Activated naive CD8-positive, alpha-beta T cell treated with anti-CD3 and anti-CD28 coated beads, Interleukin-2, amount 50 U/mL, for 16 hours (primary cell): ENCODE results near the gene UCMA.
"Not testable (repeated sequence)": the region's sequence is repeated elsewhere in the genome, so short reads cannot be mapped to it uniquely, and the experiment has no call there.

Experiments used
- DNase-seq: peaks from one replicate; pipeline ENCODE4 v3.0.0-alpha.2; 2020; ENCODE audit warnings: low read depth, low spot score

The UCMA gene, protein sequence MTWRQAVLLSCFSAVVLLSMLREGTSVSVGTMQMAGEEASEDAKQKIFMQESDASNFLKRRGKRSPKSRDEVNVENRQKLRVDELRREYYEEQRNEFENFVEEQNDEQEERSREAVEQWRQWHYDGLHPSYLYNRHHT

GRCh38 chr10:13234172-13234571 is at the start of gene UCMA:
UCMA (minus strand) TSS chr10:13234374; CDS start chr10:13234258, 116 bp downstream.
- no peak for DNase-seq

- not testable (repeated sequence) for DNase-seq
Measured at GRCh38 chr10:13282348-13282747, 48.2 kb upstream of the UCMA start.

- no peak for DNase-seq
Measured at GRCh38 chr10:13276749-13277365, 42.7 kb upstream of the UCMA start.

GRCh38 chr10:13276146-13276545 is 42.0 kb upstream of the UCMA start:
- not testable (repeated sequence) for DNase-seq

- no peak for DNase-seq
Measured at GRCh38 chr10:13272164-13272571, 38.0 kb upstream of the UCMA start.

DNA sequence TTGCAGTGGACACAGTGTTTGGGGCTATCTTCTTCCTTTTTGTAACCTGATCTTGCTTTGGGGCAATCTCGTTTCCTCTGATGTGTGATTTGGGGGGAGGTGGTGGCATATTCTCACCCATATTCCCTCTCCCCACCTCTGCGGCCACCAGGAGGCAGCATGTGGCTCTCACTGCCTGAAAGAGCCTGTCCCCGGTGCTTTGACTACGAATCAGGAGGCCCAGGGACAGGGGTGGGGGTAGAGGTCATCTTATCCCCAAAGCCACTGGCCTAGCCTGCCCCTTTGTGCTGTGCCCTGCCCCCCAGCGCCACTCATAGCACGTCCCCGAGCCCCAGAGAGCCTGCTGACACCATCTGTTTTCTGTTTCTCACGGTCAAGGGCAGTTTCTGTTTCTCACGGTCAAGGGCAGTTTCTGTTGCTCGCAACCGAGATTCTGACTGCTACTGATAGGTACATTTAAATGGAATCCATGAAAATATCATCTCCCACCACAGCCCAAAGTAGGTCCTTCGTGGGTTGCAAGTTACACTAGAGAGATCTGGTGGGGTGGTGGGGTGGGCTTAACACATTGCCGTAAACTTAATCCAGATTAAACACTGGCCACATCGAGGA is 37.5 kb upstream of the UCMA start:
- no peak for DNase-seq

DNA sequence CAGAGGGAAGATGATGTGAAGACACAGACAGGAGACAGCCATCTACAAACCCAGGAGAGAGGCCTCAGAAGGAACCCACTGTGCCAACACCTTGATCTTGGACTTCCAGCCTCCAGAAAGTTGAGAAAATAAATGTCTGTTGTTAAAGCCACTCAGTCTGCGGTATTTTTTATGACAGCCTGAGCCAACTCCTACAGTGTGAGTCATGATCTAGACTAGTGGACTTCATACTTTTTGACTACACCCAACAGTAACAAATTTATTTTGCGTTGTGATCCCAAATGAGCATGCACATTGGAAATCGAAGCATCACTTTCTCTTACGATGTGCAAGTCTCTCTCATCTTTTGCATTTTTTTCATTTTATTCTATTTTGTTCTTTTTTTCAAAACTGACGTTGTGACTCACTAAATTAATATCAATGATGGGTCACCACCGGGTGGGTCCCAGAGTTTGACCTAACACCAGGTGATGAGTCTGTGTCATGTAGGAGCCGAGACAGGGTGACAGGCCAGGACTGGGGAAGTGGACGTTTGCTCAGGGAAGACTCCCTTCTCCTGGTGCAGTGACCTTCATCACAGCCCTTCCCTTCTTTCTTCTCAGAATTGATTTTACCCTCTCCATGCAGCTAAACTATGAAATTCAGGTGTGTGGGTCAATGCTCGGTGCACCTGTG is 36.8 kb upstream of the UCMA start:
- no peak for DNase-seq

- DNase-seq, result no peak
Measured at GRCh38 chr10:13268841-13269240, 34.7 kb upstream of the UCMA start.

GRCh38 chr10:13268310-13268709 is 34.1 kb upstream of the UCMA start:
- DNase-seq, result no peak

DNA sequence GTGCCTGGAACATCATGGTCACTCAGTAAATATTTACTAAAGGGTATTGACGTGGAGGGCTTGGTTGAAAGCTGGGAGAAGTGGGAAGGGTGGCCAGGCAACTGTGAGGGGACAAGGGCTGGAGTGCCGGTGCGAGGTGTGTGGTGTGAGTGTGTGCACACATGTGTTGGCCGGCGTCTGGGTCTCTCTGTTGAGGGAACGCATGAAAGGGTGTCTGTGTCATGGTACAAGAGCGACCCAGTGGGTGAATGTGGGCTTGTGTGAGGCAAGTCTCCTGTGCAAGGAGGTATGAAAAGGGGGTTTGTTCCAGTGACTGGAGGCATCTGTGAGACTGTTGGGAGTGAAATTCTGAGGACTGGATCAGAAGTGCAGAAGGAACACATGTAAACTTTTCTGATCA is 29.4 kb upstream of the UCMA start:
- DNase-seq, result no peak

DNA sequence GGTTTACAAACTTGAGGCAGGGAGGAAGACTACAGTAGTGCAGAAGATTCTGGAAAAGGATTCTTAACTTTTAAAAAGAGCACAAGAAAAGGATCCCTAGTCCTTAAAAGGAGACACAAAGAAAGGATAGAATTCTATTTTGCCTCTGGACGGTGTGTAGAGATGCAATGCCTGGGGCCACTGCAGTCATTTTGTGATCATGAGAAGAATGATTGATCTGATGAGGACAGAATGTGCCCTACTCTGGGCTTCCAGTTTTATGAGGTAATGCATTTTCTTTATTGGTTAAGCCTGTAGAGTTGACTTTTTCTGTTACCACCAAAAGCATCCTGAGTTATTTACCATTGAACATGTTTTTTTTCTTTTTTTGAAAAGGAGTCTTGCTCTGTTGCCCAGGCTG is 28.3 kb upstream of the UCMA start:
- DNase-seq, result no peak

- no peak for DNase-seq
Measured at GRCh38 chr10:13257621-13258140, 23.5 kb upstream of the UCMA start.

GRCh38 chr10:13256627-13257026 is 22.5 kb upstream of the UCMA start:
- no peak for DNase-seq

DNA sequence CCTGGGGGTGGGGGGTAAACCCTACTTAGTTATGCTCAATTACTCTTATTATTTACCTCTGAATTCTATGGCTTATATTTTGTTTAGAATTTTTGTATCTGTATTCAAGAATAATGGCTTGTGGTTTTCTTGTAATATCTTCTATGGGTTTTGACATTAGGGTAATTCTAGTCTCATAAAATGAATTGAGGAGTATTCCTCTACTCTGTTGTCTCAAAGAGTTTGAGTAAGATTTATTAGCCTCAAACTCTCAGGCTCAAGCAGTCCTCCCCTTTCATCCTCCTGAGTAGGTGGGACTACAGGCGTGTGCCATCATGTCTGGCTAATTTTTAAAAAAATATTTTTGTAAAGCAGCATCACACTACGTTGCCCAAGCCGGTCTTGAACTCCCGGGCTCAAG is 19.6 kb upstream of the UCMA start:
- DNase-seq, result no peak

DNA sequence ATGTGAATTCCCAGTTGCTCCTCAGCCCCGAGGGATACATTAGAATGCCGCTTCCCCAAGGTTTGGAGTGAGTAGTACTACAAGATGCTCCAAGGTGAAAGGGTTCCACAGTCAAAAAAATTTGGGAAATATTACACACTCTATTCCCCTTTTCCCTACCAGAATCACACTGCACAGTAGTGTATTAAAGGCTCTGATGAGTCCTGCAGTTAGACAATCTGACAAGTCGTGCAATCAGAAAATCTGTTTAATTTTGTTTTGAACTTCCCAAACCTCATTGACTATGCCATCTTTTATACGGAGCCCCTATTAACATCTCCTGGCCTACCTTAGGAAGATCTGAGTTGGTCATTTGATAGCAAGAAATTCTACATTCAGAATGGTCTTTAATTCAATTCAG is 13.6 kb upstream of the UCMA start:
- DNase-seq, result no peak

GRCh38 chr10:13247246-13247645 is 13.1 kb upstream of the UCMA start:
- DNase-seq, result no peak

DNA sequence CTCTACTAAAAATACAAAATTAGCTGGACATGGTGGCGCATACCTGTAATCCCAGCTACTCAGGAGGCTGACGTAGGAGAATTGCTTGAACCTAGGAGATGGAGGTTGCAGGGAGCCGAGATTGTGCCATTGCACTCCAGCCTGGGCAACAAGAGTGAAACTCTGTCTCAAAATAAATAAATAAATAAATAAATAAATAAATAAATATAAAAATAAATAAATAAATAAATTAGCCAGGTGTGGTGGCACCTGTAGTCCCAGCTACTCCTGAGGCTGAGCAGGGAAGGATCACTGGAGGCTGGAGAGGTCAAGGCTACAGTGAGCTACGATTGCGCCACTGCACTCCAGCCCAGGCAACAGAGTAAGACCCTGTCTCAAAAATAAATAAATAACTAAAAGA is 8.1 kb upstream of the UCMA start:
- not testable (repeated sequence) for DNase-seq

DNA sequence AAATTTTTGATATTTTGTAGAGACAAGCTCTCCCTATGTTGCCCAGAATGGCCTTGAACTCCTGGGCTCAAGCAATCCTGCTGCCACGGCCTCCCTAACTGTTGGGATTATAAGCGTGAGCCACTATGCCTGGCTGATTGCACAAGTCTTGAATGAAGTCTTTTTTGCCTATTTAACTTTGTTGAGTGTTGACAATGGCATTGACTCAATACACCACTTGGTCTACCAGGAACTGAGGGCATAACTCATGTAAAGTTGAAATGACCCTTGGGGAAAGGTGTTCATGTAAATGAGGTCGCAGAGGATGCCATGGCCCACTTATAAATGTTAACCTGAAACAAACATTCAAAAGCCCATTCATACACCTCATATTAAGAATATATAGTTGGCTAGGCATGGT is 7.4 kb upstream of the UCMA start:
- no peak for DNase-seq

DNA sequence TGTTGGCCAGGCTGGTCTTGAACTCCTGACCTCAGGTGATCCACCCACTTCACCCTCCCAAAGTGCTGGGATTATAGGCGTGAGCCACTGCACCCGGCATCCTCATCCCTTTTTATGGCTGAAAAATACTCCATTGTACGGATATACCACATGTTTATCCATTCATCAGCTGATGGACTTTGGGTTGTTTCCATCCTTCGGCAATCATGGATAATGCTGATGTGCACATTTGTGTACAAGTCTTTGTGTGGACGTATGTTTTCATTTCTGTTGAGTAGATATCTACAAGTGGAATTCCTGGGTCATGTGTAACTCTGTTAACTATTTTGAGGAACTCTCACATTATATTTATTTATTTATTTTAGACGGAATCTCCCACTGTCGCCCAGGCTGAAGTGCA is 5.7 kb upstream of the UCMA start:
- DNase-seq, result no peak

GRCh38 chr10:13238271-13239077 is 4.3 kb upstream of the UCMA start:
- no peak for DNase-seq

DNA sequence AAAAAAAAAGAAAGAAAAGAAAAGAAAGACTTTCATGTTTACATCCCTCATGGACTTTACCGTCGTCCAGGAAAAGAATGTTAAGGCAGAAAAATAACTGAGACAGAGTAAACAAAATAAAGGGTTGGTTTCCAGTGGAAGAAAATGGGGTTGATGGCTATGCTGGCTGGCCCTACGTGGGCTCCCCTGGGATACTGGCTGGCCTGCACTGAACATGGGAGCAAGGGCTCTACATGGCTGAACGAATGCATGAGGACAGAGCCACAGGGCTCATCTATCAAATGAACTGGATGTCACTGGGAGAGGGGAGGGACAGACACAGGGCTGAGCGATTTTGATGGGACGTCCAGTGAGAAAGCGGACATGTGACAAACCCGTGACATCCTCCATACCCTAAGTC is 2.5 kb upstream of the UCMA start:
- DNase-seq, result no peak

DNA sequence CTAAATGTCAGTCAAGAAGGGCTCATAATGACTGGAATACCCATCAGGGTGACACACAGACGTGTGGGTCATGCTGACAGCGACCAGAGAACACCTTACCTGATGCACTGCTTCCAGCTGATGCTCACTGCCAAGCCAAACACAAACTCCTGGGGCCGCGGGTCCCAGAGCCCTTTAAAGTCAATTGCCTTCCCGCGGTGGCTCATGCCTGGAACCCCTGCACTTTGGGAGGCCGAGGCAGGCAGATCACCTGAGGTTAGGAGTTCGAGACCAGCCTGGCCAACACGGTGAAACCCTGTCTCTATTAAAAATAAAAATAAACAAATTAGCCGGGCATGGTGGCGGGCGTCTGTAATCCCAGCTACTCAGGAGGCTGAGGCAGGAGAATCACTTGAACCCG is 562 bp upstream of the UCMA start:
- DNase-seq, result not testable (repeated sequence)
